ENCODE results near the gene RGS6.

The RGS6 gene

GRCh38 chr14:72169521-72169920, 237.3 kb downstream of the RGS6 start:
- DNase-seq, result no peak

GRCh38 chr14:72172049-72172448, 239.8 kb downstream of the RGS6 start:
- no peak for DNase-seq

GRCh38 chr14:72172597-72172996, 240.4 kb downstream of the RGS6 start:
- DNase-seq, result no peak

- no peak for DNase-seq
Measured at GRCh38 chr14:72173038-72173720, 240.9 kb downstream of the RGS6 start.

- DNase-seq, result no peak
Measured at GRCh38 chr14:72177251-72177650, 245.0 kb downstream of the RGS6 start.

- no peak for DNase-seq
Measured at GRCh38 chr14:72178517-72178916, 246.3 kb downstream of the RGS6 start.

- DNase-seq, result no peak
Measured at GRCh38 chr14:72182708-72183432, 250.6 kb downstream of the RGS6 start.

GRCh38 chr14:72183631-72184030, 251.4 kb downstream of the RGS6 start:
- no peak for DNase-seq

GRCh38 chr14:72186523-72186922, 254.3 kb downstream of the RGS6 start:
- peak; percentile 43 for DNase-seq

GRCh38 chr14:72196237-72197015, 264.2 kb downstream of the RGS6 start:
- DNase-seq, result no peak

- DNase-seq, result no peak
Measured at GRCh38 chr14:72201645-72202044, 269.4 kb downstream of the RGS6 start.

GRCh38 chr14:72213424-72213823, 281.2 kb downstream of the RGS6 start:
- DNase-seq, result no peak

GRCh38 chr14:72215080-72215479, 282.9 kb downstream of the RGS6 start:
- no peak for DNase-seq

- DNase-seq, result no peak
Measured at GRCh38 chr14:72217135-72217534, 284.9 kb downstream of the RGS6 start.

- DNase-seq, result no peak
Measured at GRCh38 chr14:72222046-72222445, 289.8 kb downstream of the RGS6 start.

- no peak for DNase-seq
Measured at GRCh38 chr14:72236629-72237028, 304.4 kb downstream of the RGS6 start.

- no peak for DNase-seq
Measured at GRCh38 chr14:72237722-72238666, 305.8 kb downstream of the RGS6 start.

- DNase-seq, result no peak
Measured at GRCh38 chr14:72243309-72244293, 311.4 kb downstream of the RGS6 start.

- DNase-seq, result no peak
Measured at GRCh38 chr14:72247896-72248465, 315.8 kb downstream of the RGS6 start.

GRCh38 chr14:72253503-72253902, 321.3 kb downstream of the RGS6 start:
- DNase-seq, result no peak

Measured in femur (tissue), 1 donor.